ENCODE results near the gene SORCS2. TPM values are rescaled to one million over a fixed set of nuclear protein-coding genes. Genes with fewer than 3 reads are reported as not detected.

SORCS2 gene
- total RNA-seq, 2 experiments from 2014 or later = 0.03 TPM; not detected in 1

GRCh38 chr4:7732263-7732662 lies 539.9 kb downstream of the SORCS2 start:
- CTCF ChIA-PET (ENCODE audit: unreplicated experiment) = no interaction called here
- H3K9me3 ChIP-seq (ENCODE audit: low read length) = no peaks in the 10 kb centered on the region
- intact Hi-C loops (cut with micrococcal nuclease; ENCODE audit: unreplicated experiment) = no loop called here

GRCh38 chr4:7733201-7733600 lies 540.9 kb downstream of the SORCS2 start:
- H3K4me3 ChIP-seq (ENCODE audit: low read depth, low read length, poor library complexity, severe bottlenecking) = no peak overlapping the region
- no peak overlapping the region for H3K4me2 ChIP-seq (ENCODE audit: low read length)
- BruUV-seq (replicated peaks) = no TSS peak
- no peaks in the 10 kb centered on the region for H3K9me3 ChIP-seq (ENCODE audit: low read length)
- no peaks in the 10 kb centered on the region for H3K9me2 ChIP-seq (ENCODE audit: insufficient read depth, low read length)
- ChIA-PET CTCF (ENCODE audit: unreplicated experiment) (no interaction called here), POLR2A (no interaction called here)
- no peak overlapping the region for H3K27ac ChIP-seq (ENCODE audit: low read depth, low read length, poor library complexity, severe bottlenecking)
- no peaks in the 10 kb centered on the region for H3K79me2 ChIP-seq (ENCODE audit: insufficient read depth, low read depth, low read length)
- no peak for DNase-seq (ENCODE audit: low spot score)
- no peaks in the 10 kb centered on the region for H3K36me3 ChIP-seq (ENCODE audit: insufficient read depth, low read length)
- TF ChIP-seq EZH2phosphoT487 (IDR thresholded peaks at IDR 0.05; ENCODE audit: borderline replicate concordance, low read depth, low read length) = no peak
- TF ChIP-seq CTCF (conservative IDR thresholded peaks at IDR 0.05; ENCODE audit: low read length) = no peak
- H4K20me1 ChIP-seq (ENCODE audit: insufficient read depth, low read length) = no peaks in the 10 kb centered on the region
- intact Hi-C loops (cut with micrococcal nuclease; ENCODE audit: unreplicated experiment) = no loop called here
- no peak overlapping the region for H2AFZ ChIP-seq (ENCODE audit: low read length)
- no peaks in the 10 kb centered on the region for H3K4me1 ChIP-seq (ENCODE audit: insufficient read depth, low read length, poor library complexity, severe bottlenecking)

More at GRCh38 chr4:7732263-7732662, 539.9 kb downstream of the SORCS2 start:
- no peak for DNase-seq (ENCODE audit: low spot score)
- Histone ChIP-seq H2AFZ (ENCODE audit: low read length) (no peak overlapping the region), H3K4me1 (ENCODE audit: insufficient read depth, low read length, poor library complexity, severe bottlenecking) (no peaks in the 10 kb centered on the region), H3K79me2 (ENCODE audit: insufficient read depth, low read depth, low read length) (no peaks in the 10 kb centered on the region), H3K9me2 (ENCODE audit: insufficient read depth, low read length) (no peaks in the 10 kb centered on the region), H3K4me2 (ENCODE audit: low read length) (no peak overlapping the region), H3K4me3 (ENCODE audit: low read depth, low read length, poor library complexity, severe bottlenecking) (no peak overlapping the region), H4K20me1 (ENCODE audit: insufficient read depth, low read length) (no peaks in the 10 kb centered on the region), H3K36me3 (ENCODE audit: insufficient read depth, low read length) (no peaks in the 10 kb centered on the region), H3K27ac (ENCODE audit: low read depth, low read length, poor library complexity, severe bottlenecking) (no peak overlapping the region)
- BruUV-seq (replicated peaks) = no TSS peak
- POLR2A ChIA-PET = no interaction called here
- TF ChIP-seq CTCF (conservative IDR thresholded peaks at IDR 0.05; ENCODE audit: low read length) (no peak), EZH2phosphoT487 (IDR thresholded peaks at IDR 0.05; ENCODE audit: borderline replicate concordance, low read depth, low read length) (no peak)

GRCh38 chr4:7733801-7734650 lies 541.7 kb downstream of the SORCS2 start:
- Histone ChIP-seq H3K27ac (ENCODE audit: low read depth, low read length, poor library complexity, severe bottlenecking) (no peak overlapping the region), H3K4me2 (ENCODE audit: low read length) (no peak overlapping the region), H3K36me3 (ENCODE audit: insufficient read depth, low read length) (no peaks in the 10 kb centered on the region), H3K9me2 (ENCODE audit: insufficient read depth, low read length) (no peaks in the 10 kb centered on the region), H3K9me3 (ENCODE audit: low read length) (no peaks in the 10 kb centered on the region), H4K20me1 (ENCODE audit: insufficient read depth, low read length) (no peaks in the 10 kb centered on the region), H3K79me2 (ENCODE audit: insufficient read depth, low read depth, low read length) (no peaks in the 10 kb centered on the region), H3K4me3 (ENCODE audit: low read depth, low read length, poor library complexity, severe bottlenecking) (no peak overlapping the region), H2AFZ (ENCODE audit: low read length) (no peak overlapping the region), H3K4me1 (ENCODE audit: insufficient read depth, low read length, poor library complexity, severe bottlenecking) (no peaks in the 10 kb centered on the region)
- intact Hi-C loops (cut with micrococcal nuclease; ENCODE audit: unreplicated experiment) = no loop called here
- CTCF ChIA-PET (ENCODE audit: unreplicated experiment) = no interaction called here
- no peak for DNase-seq (ENCODE audit: low spot score)
- POLR2A ChIA-PET = no interaction called here
- no peak for TF ChIP-seq CTCF (conservative IDR thresholded peaks at IDR 0.05; ENCODE audit: low read length)
- TF ChIP-seq EZH2phosphoT487 (IDR thresholded peaks at IDR 0.05; ENCODE audit: borderline replicate concordance, low read depth, low read length) = no peak
- BruUV-seq (replicated peaks) = no TSS peak

Measured in OCI-LY7 (cell line).